Measurements from ENCODE around the gene AKNAD1.
"Not testable (repeated sequence)": the region's sequence is repeated elsewhere in the genome, so short reads cannot be mapped to it uniquely, and the experiment has no call there.

AKNAD1 gene

GRCh38 chr1:108792420-108792819, 64.5 kb downstream of the AKNAD1 start:
- Histone ChIP-seq H3F3A (ENCODE audit: low read depth) (no peaks in the 10 kb centered on the region), H3K9ac (ENCODE audit: low read depth, low read length, poor library complexity, severe bottlenecking) (no peak overlapping the region)

GRCh38 chr1:108791790-108792189, 65.1 kb downstream of the AKNAD1 start:
- Histone ChIP-seq H3K4me2 (ENCODE audit: low read depth, low read length, poor library complexity, severe bottlenecking) (no peak overlapping the region), H3K27me3 (ENCODE audit: insufficient read depth, low read length, poor library complexity, severe bottlenecking) (no peaks in the 10 kb centered on the region), H4K20me1 (ENCODE audit: insufficient read depth, low read length, poor library complexity, severe bottlenecking) (no peaks in the 10 kb centered on the region), H3K4me3 (ENCODE audit: low read length, poor library complexity, severe bottlenecking) (no peak overlapping the region), H3F3A (ENCODE audit: low read depth) (no peaks in the 10 kb centered on the region), H2AFZ (ENCODE audit: low read length) (no peak overlapping the region), H3K9me3 (ENCODE audit: insufficient read depth, low read depth, low read length) (peaks cover 18% of the 10 kb centered on the region; the same call in 1 of the 2 replicates), H3K79me2 (ENCODE audit: insufficient read depth, low read length) (no peaks in the 10 kb centered on the region), H3K9me2 (replicated peaks; ENCODE audit: low read depth, low read length) (no peaks in the 10 kb centered on the region), H3K4me1 (ENCODE audit: insufficient read depth, low read length, poor library complexity, severe bottlenecking) (no peaks in the 10 kb centered on the region), H3K36me3 (ENCODE audit: insufficient read depth, low read length) (peaks cover 55% of the 10 kb centered on the region; the same call in 1 of the 2 replicates), H3K9ac (ENCODE audit: low read depth, low read length, poor library complexity, severe bottlenecking) (no peak overlapping the region)
- no peak for TF ChIP-seq EZH2phosphoT487 (IDR thresholded peaks at IDR 0.05; ENCODE audit: borderline replicate concordance)

More at GRCh38 chr1:108792420-108792819, 64.5 kb downstream of the AKNAD1 start:
- Histone ChIP-seq H3K9me3 (ENCODE audit: insufficient read depth, low read depth, low read length) (peaks cover 18% of the 10 kb centered on the region; the same call in 1 of the 2 replicates), H3K79me2 (ENCODE audit: insufficient read depth, low read length) (no peaks in the 10 kb centered on the region), H3K4me2 (ENCODE audit: low read depth, low read length, poor library complexity, severe bottlenecking) (no peak overlapping the region), H3K4me3 (ENCODE audit: low read length, poor library complexity, severe bottlenecking) (no peak overlapping the region), H2AFZ (ENCODE audit: low read length) (no peak overlapping the region), H3K9me2 (replicated peaks; ENCODE audit: low read depth, low read length) (no peaks in the 10 kb centered on the region), H3K36me3 (ENCODE audit: insufficient read depth, low read length) (peaks cover 62% of the 10 kb centered on the region; the same call in 1 of the 2 replicates), H3K4me1 (ENCODE audit: insufficient read depth, low read length, poor library complexity, severe bottlenecking) (no peaks in the 10 kb centered on the region), H4K20me1 (ENCODE audit: insufficient read depth, low read length, poor library complexity, severe bottlenecking) (no peaks in the 10 kb centered on the region), H3K27me3 (ENCODE audit: insufficient read depth, low read length, poor library complexity, severe bottlenecking) (no peaks in the 10 kb centered on the region)
- TF ChIP-seq CTCF (conservative IDR thresholded peaks at IDR 0.05; ENCODE audit: low read length) (no peak), EZH2phosphoT487 (IDR thresholded peaks at IDR 0.05; ENCODE audit: borderline replicate concordance) (no peak)

- Histone ChIP-seq H2AFZ (ENCODE audit: low read length) (no peak overlapping the region), H4K20me1 (ENCODE audit: insufficient read depth, low read length, poor library complexity, severe bottlenecking) (no peaks in the 10 kb centered on the region), H3F3A (ENCODE audit: low read depth) (no peaks in the 10 kb centered on the region), H3K4me3 (ENCODE audit: low read length, poor library complexity, severe bottlenecking) (no peak overlapping the region), H3K27me3 (ENCODE audit: insufficient read depth, low read length, poor library complexity, severe bottlenecking) (no peaks in the 10 kb centered on the region), H3K9ac (ENCODE audit: low read depth, low read length, poor library complexity, severe bottlenecking) (no peak overlapping the region), H3K36me3 (ENCODE audit: insufficient read depth, low read length) (peaks cover 60% of the 10 kb centered on the region), H3K9me3 (ENCODE audit: insufficient read depth, low read depth, low read length) (peaks cover 17% of the 10 kb centered on the region; the same call in 1 of the 2 replicates), H3K4me1 (ENCODE audit: insufficient read depth, low read length, poor library complexity, severe bottlenecking) (no peaks in the 10 kb centered on the region), H3K79me2 (ENCODE audit: insufficient read depth, low read length) (no peaks in the 10 kb centered on the region), H3K9me2 (replicated peaks; ENCODE audit: low read depth, low read length) (no peaks in the 10 kb centered on the region), H3K4me2 (ENCODE audit: low read depth, low read length, poor library complexity, severe bottlenecking) (no peak overlapping the region)
- no peak for TF ChIP-seq EZH2phosphoT487 (IDR thresholded peaks at IDR 0.05; ENCODE audit: borderline replicate concordance)
- TF ChIP-seq CTCF (conservative IDR thresholded peaks at IDR 0.05; ENCODE audit: low read length) = no peak
Observed at GRCh38 chr1:108785880-108786279, 71.0 kb downstream of the AKNAD1 start.

DNA sequence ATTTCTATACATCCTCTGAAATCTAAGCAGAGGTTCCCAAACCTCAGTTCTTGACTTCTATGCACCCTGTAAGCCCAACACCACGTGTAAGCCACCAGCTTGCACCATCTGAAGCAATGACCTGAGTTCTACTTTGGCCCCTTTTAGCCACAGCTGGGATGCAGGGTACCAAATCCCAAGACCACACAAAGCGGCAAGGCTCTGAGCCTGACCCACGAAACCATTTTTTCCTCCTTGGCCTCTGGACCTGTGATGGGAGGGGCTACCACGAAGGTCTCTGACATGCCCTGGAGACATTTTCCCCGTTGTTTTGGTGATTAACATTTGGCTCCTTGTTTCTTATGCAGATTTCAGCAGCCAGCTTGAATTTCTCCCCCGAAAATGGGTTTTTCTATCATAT, 71.6 kb downstream of the AKNAD1 start:
- Histone ChIP-seq H3K4me1 (ENCODE audit: insufficient read depth, low read length, poor library complexity, severe bottlenecking) (no peaks in the 10 kb centered on the region), H3K79me2 (ENCODE audit: insufficient read depth, low read length) (no peaks in the 10 kb centered on the region)

GRCh38 chr1:108781575-108781944, 75.3 kb downstream of the AKNAD1 start:
- H3F3A ChIP-seq (ENCODE audit: low read depth); H3K4me2 ChIP-seq (ENCODE audit: low read depth, low read length, poor library complexity, severe bottlenecking); H3K79me2 ChIP-seq (ENCODE audit: insufficient read depth, low read length); H3K27me3 ChIP-seq (ENCODE audit: insufficient read depth, low read length, poor library complexity, severe bottlenecking); H3K4me3 ChIP-seq (ENCODE audit: low read length, poor library complexity, severe bottlenecking); H4K20me1 ChIP-seq (ENCODE audit: insufficient read depth, low read length, poor library complexity, severe bottlenecking); H2AFZ ChIP-seq (ENCODE audit: low read length); H3K9me2 ChIP-seq (replicated peaks; ENCODE audit: low read depth, low read length); H3K9ac ChIP-seq (ENCODE audit: low read depth, low read length, poor library complexity, severe bottlenecking); H3K4me1 ChIP-seq (ENCODE audit: insufficient read depth, low read length, poor library complexity, severe bottlenecking): not testable (repeated sequence)
- H3K9me3 ChIP-seq (ENCODE audit: insufficient read depth, low read depth, low read length) = peaks cover 17% of the 10 kb centered on the region; the same call in 1 of the 2 replicates
- peaks cover 79% of the 10 kb centered on the region for H3K36me3 ChIP-seq (ENCODE audit: insufficient read depth, low read length)

More for the DNA sequence above, 71.6 kb downstream of the AKNAD1 start:
- H3K4me3 ChIP-seq (ENCODE audit: low read length, poor library complexity, severe bottlenecking) = no peak overlapping the region
- no peak overlapping the region for H3K4me2 ChIP-seq (ENCODE audit: low read depth, low read length, poor library complexity, severe bottlenecking)
- no peak overlapping the region for H3K9ac ChIP-seq (ENCODE audit: low read depth, low read length, poor library complexity, severe bottlenecking)
- TF ChIP-seq EZH2phosphoT487 (IDR thresholded peaks at IDR 0.05; ENCODE audit: borderline replicate concordance) = no peak
- no peak for TF ChIP-seq CTCF (conservative IDR thresholded peaks at IDR 0.05; ENCODE audit: low read length)
- no peaks in the 10 kb centered on the region for H3K27me3 ChIP-seq (ENCODE audit: insufficient read depth, low read length, poor library complexity, severe bottlenecking)
- H3K9me2 ChIP-seq (replicated peaks; ENCODE audit: low read depth, low read length) = no peaks in the 10 kb centered on the region
- H2AFZ ChIP-seq (ENCODE audit: low read length) = no peak overlapping the region
- H3F3A ChIP-seq (ENCODE audit: low read depth) = no peaks in the 10 kb centered on the region
- peaks cover 17% of the 10 kb centered on the region; the same call in 1 of the 2 replicates for H3K9me3 ChIP-seq (ENCODE audit: insufficient read depth, low read depth, low read length)
- H3K36me3 ChIP-seq (ENCODE audit: insufficient read depth, low read length) = peaks cover 61% of the 10 kb centered on the region
- H4K20me1 ChIP-seq (ENCODE audit: insufficient read depth, low read length, poor library complexity, severe bottlenecking) = no peaks in the 10 kb centered on the region
